K562 (cell line): ENCODE data around the gene ARF5. TPM values are rescaled to one million over a fixed set of nuclear protein-coding genes. Genes with fewer than 3 reads are reported as not detected.

ENCODE experiments used
- ARID4B ChIP-seq: sonication (generic); formaldehyde crosslinking; IDR thresholded peaks from 2 replicates; pipeline ENCODE4 v1.8.0; 2022; ENCODE audit warnings: mild to moderate bottlenecking, missing genetic modification reagents
- GTF2B ChIP-seq: IDR thresholded peaks from 2 replicates; pipeline ENCODE4 v1.6.1; 2011; ENCODE audit not compliant: insufficient read length; ENCODE audit errors: extremely low read depth
- HLTF ChIP-seq: fragments of 450-650 bp; IDR thresholded peaks from 2 replicates; pipeline ENCODE4 v1.6.1; 2016
- MEF2A ChIP-seq: IDR thresholded peaks from 2 replicates; pipeline ENCODE4 v1.6.1; 2011; ENCODE audit warnings: low read depth, mild to moderate bottlenecking, low read length, moderate library complexity; ENCODE audit not compliant: control insufficient read depth
- MTA1 ChIP-seq: fragments of 450-650 bp; IDR thresholded peaks from 2 replicates; pipeline ENCODE4 v1.6.1; 2017; ENCODE audit warnings: borderline replicate concordance
- SRSF1 ChIP-seq: fragments of 200-400 bp; formaldehyde crosslinking; IDR thresholded peaks from 2 replicates; pipeline ENCODE4 v1.6.1; 2017; ENCODE audit warnings: mild to moderate bottlenecking, low read depth, low read length, moderate library complexity
- TAF9B ChIP-seq: fragments of 450-650 bp; IDR thresholded peaks from 2 replicates; pipeline ENCODE4 v1.6.1; 2018; ENCODE audit warnings: mild to moderate bottlenecking; ENCODE audit not compliant: partially characterized antibody
- ZNF184 ChIP-seq: sonication (generic); formaldehyde crosslinking; IDR thresholded peaks from 2 replicates; pipeline ENCODE4 v1.5.0; 2020; ENCODE audit warnings: missing genetic modification reagents
- polyA plus RNA-seq, 8 experiments: library from polyadenylated mRNA; depleted of rRNA in 4 of 8; stranded (reverse) in 5 of 8; unstranded in 3 of 8; fragments of >200 nt; fragmentation: Nextera tagmentation in 2 of 8; fragmentation: Illumina TruSeq in 1 of 8; extraction: Ambion mirVana in 2 of 8; extraction: Trizol in 1 of 8; gene quantifications; 2 replicates each; pipeline versions ENCODE4 v1.2.1 to v1.2.3, GENCODE V29; 2011 to 2014; ENCODE audit warnings: inconsistent platforms in 1 of 8, missing spikeins in 1 of 8
- total RNA-seq, 7 experiments: library from RNA; depleted of rRNA in 6 of 7; stranded (reverse); fragments of >200 nt in 6 of 7; fragmentation: Illumina TruSeq in 2 of 7; extraction: Trizol in 2 of 7; gene quantifications; 2 replicates each; pipeline versions ENCODE4 v1.2.1 to v1.2.3, GENCODE V29; 2011 to 2021; ENCODE audit warnings: low replicate concordance in 1 of 7
- TF ChIP-seq, protein P1 (sequence below): fragments of 200-600 bp; sonication (generic); IDR thresholded peaks from one replicate; pipeline ENCODE4 v1.6.1; 2012; ENCODE audit warnings: mild to moderate bottlenecking, low read depth, low read length, inconsistent platforms

The ARF5 gene
- total and polyA plus RNA-seq, 9 of the 15 experiments (the other 6 are each of a cell fraction or from before 2014, with no cell fraction given): 8.1 to 290 (median 125) TPM

GRCh38 chr7:127585044-127585953, 2.9 kb upstream of the ARF5 start, which contains the start of gene GCC1 (continued):
- TF ChIP-seq, protein P1, sequence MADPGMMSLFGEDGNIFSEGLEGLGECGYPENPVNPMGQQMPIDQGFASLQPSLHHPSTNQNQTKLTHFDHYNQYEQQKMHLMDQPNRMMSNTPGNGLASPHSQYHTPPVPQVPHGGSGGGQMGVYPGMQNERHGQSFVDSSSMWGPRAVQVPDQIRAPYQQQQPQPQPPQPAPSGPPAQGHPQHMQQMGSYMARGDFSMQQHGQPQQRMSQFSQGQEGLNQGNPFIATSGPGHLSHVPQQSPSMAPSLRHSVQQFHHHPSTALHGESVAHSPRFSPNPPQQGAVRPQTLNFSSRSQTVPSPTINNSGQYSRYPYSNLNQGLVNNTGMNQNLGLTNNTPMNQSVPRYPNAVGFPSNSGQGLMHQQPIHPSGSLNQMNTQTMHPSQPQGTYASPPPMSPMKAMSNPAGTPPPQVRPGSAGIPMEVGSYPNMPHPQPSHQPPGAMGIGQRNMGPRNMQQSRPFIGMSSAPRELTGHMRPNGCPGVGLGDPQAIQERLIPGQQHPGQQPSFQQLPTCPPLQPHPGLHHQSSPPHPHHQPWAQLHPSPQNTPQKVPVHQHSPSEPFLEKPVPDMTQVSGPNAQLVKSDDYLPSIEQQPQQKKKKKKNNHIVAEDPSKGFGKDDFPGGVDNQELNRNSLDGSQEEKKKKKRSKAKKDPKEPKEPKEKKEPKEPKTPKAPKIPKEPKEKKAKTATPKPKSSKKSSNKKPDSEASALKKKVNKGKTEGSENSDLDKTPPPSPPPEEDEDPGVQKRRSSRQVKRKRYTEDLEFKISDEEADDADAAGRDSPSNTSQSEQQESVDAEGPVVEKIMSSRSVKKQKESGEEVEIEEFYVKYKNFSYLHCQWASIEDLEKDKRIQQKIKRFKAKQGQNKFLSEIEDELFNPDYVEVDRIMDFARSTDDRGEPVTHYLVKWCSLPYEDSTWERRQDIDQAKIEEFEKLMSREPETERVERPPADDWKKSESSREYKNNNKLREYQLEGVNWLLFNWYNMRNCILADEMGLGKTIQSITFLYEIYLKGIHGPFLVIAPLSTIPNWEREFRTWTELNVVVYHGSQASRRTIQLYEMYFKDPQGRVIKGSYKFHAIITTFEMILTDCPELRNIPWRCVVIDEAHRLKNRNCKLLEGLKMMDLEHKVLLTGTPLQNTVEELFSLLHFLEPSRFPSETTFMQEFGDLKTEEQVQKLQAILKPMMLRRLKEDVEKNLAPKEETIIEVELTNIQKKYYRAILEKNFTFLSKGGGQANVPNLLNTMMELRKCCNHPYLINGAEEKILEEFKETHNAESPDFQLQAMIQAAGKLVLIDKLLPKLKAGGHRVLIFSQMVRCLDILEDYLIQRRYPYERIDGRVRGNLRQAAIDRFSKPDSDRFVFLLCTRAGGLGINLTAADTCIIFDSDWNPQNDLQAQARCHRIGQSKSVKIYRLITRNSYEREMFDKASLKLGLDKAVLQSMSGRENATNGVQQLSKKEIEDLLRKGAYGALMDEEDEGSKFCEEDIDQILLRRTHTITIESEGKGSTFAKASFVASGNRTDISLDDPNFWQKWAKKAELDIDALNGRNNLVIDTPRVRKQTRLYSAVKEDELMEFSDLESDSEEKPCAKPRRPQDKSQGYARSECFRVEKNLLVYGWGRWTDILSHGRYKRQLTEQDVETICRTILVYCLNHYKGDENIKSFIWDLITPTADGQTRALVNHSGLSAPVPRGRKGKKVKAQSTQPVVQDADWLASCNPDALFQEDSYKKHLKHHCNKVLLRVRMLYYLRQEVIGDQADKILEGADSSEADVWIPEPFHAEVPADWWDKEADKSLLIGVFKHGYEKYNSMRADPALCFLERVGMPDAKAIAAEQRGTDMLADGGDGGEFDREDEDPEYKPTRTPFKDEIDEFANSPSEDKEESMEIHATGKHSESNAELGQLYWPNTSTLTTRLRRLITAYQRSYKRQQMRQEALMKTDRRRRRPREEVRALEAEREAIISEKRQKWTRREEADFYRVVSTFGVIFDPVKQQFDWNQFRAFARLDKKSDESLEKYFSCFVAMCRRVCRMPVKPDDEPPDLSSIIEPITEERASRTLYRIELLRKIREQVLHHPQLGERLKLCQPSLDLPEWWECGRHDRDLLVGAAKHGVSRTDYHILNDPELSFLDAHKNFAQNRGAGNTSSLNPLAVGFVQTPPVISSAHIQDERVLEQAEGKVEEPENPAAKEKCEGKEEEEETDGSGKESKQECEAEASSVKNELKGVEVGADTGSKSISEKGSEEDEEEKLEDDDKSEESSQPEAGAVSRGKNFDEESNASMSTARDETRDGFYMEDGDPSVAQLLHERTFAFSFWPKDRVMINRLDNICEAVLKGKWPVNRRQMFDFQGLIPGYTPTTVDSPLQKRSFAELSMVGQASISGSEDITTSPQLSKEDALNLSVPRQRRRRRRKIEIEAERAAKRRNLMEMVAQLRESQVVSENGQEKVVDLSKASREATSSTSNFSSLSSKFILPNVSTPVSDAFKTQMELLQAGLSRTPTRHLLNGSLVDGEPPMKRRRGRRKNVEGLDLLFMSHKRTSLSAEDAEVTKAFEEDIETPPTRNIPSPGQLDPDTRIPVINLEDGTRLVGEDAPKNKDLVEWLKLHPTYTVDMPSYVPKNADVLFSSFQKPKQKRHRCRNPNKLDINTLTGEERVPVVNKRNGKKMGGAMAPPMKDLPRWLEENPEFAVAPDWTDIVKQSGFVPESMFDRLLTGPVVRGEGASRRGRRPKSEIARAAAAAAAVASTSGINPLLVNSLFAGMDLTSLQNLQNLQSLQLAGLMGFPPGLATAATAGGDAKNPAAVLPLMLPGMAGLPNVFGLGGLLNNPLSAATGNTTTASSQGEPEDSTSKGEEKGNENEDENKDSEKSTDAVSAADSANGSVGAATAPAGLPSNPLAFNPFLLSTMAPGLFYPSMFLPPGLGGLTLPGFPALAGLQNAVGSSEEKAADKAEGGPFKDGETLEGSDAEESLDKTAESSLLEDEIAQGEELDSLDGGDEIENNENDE: no peak
- TF ChIP-seq ZNF184 (CRISPR knock-in tag): no peak
- TF ChIP-seq TAF9B: no peak
- TF ChIP-seq SRSF1: 0 out of 2 replicates have a peak, but pooled peaks have one; percentile 28
- TF ChIP-seq ARID4B: peak; percentile 69
- TF ChIP-seq MTA1: peak; percentile 97
- TF ChIP-seq GTF2B: no peak
- TF ChIP-seq HLTF: no peak
- no peak for TF ChIP-seq MEF2A
